HG03045 (cell line): Measurements from ENCODE around the gene ZIC1.

Source experiments
- ATAC-seq: cut with Tn5 transposase; IDR thresholded peaks from one replicate; pipeline ENCODE4 v1.9.1; 2021; ENCODE audit warnings: mild to moderate bottlenecking, moderate library complexity; ENCODE audit not compliant: unreplicated experiment

The ZIC1 gene

DNA sequence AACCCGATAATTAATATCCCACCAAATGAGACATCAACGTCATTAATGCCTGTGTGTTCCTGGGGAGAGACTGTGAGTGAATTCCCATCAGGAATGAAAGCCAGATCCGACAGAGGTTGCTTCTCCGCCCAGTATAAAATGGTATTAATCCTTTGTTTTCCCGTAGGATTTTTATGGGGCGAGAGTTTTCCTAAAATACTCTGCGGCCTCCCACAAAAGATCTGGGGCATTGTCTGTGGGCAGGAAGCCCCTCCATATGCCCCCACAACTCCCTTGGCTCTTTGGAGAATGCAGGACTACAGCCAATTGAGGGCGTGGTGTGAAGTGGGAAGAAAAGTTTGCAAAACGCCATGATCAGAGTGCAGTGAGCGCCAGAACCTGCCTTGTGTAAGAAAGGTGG is 29.5 kb upstream of the ZIC1 start:
- ATAC-seq = no peak

GRCh38 chr3:147380387-147380951 is 28.7 kb upstream of the ZIC1 start:
- no peak for ATAC-seq

DNA sequence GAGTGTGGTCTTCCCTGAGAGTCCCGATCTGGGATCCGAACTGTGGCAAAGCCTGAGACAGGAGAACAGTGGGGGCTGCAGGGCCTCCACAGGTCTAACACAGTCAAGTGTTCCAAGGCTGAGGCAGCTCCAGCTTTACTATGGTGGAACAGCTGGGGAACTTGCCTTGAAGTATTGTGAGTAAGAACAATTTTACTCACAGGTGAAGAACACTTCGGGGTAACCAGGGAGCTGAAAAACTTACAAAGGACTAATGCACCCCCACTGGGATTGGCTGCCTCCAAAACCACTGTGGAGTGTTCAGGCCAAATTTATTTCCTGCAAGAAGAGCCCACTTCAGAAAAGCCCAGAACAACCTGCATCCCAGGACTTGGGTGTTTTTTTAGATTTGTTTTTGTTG is 28.2 kb upstream of the ZIC1 start:
- no peak for ATAC-seq

GRCh38 chr3:147381596-147381995 is 27.6 kb upstream of the ZIC1 start:
- ATAC-seq = no peak

- no peak for ATAC-seq
Measured at GRCh38 chr3:147383617-147384016, 25.5 kb upstream of the ZIC1 start.

DNA sequence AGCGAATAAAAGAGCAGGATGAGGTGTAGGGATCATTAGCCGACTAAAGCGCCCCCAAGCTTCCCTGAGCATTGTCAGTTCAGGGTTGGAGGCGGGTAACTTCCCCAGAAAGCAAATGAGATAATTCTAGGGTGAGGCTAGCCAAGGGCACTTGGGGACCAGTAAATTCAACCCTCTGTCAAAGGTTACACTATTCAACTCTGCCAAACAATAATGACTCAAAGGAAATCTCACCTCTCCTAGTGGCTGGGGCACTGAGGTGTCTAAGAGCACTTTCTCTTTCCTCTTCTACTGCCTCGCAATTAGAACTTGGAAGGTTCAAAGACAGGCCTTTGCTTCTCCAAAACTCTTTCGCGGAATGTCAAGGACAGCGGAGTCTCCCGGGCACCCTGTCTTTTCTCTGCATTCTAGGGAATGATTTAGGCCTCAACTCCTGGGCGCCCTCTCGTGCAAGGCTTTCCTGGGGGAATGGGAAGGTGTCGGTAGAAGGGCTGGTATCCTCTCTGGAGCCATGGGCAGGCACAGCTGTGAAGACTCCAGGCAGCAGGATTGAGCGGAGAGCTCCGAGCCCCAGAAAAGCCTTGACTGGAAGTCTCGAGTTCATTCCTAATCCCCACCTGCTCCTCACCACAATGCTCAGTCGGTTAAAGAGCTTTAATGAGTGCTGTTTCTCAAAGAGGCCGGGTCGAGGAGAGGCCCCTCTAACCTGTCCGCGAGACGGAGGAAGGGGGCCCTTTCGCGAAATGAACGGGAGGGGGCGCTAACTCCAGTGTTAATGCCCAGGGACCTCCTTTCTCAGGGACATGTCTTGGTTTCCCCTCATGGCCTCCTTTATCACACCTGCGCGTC is 24.7 kb upstream of the ZIC1 start:
- no peak for ATAC-seq

- no peak for ATAC-seq
Measured at GRCh38 chr3:147385059-147386012, 23.8 kb upstream of the ZIC1 start.

- ATAC-seq = no peak
Measured at GRCh38 chr3:147387291-147387884, 21.8 kb upstream of the ZIC1 start.

DNA sequence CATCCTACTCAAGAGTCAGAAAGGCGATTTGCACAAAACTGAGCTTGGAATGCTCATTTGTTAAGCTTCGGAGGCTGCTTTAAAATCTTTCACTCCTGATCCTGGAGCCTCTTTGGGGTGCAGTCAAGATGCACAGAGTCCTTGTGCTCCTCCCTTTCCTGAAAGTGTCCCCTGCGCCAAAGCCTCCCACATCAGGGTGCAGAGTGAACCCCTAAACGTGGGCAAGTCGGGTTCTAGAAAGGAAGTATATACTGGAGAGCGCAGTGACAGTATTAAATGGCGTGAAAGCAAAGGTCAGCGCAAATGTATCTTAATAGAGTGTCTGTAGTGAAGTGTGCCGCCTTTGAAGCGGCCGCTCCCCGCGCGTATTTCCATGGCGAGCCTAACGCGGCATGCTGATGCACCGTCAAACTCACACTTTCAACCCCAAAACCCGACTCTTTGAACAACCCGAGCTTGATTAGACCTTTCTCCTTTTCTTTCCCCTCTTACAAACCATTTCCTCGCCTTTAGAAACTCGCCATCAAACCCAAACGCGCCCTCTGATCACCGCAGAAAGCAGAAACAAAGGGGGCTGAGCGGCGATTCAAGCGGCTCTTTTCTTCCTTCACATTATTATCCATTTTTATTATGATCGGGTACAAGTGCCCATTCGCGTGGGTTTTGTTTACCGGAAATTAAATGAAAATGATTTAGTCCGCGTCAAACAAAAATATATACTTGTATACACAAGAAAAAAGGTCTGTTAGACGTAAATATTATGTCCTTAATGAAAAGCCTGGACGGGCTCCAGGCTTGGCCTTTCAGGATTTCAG is 21.1 kb upstream of the ZIC1 start:
- ATAC-seq = no peak

- ATAC-seq = no peak
Measured at GRCh38 chr3:147388700-147389580, 20.2 kb upstream of the ZIC1 start.

GRCh38 chr3:147389717-147390116 is 19.4 kb upstream of the ZIC1 start:
- no peak for ATAC-seq

DNA sequence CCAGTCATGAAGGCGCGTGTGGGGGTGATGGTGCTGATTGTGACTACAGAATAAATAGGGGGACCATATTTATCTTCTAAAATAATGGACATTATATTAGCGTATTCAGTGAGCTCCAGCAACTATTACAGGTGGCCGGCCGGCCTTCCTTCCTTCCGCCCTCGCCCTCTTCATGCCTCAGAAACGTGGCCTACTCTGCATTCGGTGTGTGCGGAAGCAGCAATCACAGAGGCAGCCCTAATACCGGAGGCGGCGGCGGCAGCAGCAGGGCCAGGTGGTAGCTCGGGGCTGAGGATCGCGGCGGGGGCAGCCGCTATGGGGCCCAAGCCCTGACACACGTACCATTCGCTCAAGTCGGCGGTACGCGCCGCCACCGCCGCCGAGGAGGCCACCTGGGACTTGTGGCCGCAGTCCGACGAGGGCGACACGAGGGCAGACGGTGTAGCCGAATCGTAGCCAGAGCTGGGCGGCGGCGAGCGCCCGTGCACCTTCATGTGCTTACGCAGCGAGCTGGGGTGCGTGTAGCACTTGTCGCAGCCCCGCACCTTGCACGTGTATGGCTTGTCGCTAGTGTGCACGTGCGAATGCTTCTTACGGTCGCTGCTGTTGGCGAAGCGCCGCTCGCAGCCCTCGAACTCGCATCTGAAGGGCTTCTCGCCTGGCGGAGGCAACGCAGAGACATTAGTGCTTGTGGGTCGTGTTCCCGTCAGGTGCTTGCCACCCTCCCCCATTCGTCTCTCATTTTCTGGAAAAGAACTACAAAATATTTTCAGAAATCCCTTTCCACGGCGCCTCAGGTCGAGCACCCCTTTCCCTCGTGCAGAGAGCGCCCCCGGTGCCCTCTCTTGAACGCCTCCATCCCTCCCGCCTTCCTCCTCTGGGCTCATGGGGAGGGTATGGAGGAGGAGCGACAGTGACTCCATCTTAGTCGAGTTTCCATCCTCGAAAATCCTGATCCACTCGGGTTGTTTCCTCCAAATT is 18.3 kb upstream of the ZIC1 start:
- no peak for ATAC-seq

DNA sequence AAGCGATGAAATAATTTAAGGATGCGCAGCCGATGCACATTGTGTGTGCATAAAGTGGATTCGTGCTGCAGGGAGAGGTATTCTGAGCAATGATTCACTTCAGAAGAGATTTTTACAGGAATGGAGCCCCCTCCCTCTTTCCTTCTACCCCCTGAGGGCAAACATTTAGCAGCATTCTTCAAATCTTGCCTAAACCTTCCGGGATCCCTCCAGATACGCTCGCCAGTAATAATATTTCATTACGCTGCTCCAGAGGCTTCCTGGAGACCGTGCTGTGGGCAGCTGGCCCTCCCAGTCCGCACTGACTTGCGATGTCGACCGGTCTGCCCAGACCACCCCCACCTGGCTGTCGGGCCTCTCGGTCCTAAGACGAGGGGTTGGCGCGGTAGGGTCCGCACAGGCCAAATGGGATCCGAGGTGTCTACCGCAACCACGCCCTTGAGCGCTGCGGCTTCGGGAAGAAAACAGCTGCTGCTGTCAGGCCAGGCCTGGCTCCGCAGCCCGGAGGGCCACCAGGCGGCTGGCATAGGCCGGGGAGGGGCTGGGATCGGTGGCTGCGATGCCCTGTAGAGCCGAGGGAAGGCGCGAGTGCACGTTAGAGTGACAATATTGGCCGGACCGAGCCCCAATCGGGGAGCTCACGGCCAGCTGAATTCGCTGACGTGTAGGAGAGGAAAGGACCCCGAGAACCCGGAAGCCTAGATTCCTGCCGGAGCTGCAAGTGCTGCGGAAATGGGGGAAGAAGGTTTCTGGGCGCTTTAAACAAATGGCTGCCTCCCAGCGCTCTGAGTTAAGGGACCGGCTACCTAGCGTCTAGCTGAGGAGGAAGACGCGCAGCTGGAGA is 17.2 kb upstream of the ZIC1 start:
- ATAC-seq = no peak

- ATAC-seq = no peak
Measured at GRCh38 chr3:147392625-147392946, 16.6 kb upstream of the ZIC1 start.

DNA sequence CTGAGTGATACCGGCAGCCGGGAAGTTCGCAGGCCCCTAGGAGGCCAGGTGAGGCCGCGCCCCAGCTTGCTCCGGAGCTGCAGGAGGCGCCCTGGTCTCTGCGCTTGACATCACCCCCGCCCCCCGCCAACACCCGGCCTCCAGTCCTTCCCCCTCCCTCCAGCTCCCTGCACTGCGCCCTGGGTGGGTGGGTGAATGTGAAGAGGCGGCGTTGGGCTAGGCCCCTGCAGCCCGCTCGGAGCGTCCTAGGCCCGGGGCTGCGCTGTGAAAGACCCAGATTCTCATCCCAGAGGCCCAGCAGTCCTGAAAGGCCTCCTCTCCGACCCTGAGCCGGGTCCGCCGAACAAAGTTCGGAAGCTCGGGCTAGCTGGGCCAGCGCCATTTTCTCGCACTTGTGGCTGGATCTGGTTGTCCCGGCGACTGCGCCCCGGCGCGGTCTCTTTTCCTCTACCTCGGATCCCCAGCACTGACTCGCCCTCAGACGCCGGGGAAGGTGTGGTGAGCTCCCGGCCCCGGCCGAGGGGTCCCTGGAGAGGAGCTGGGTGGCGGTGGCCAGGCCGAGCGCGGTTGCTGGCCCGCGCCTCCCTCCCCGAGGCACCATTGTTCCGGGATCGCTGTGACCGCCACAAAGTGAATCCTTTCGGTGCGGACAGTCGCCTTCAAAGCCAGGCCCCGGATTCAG is 15.8 kb upstream of the ZIC1 start:
- ATAC-seq = no peak

DNA sequence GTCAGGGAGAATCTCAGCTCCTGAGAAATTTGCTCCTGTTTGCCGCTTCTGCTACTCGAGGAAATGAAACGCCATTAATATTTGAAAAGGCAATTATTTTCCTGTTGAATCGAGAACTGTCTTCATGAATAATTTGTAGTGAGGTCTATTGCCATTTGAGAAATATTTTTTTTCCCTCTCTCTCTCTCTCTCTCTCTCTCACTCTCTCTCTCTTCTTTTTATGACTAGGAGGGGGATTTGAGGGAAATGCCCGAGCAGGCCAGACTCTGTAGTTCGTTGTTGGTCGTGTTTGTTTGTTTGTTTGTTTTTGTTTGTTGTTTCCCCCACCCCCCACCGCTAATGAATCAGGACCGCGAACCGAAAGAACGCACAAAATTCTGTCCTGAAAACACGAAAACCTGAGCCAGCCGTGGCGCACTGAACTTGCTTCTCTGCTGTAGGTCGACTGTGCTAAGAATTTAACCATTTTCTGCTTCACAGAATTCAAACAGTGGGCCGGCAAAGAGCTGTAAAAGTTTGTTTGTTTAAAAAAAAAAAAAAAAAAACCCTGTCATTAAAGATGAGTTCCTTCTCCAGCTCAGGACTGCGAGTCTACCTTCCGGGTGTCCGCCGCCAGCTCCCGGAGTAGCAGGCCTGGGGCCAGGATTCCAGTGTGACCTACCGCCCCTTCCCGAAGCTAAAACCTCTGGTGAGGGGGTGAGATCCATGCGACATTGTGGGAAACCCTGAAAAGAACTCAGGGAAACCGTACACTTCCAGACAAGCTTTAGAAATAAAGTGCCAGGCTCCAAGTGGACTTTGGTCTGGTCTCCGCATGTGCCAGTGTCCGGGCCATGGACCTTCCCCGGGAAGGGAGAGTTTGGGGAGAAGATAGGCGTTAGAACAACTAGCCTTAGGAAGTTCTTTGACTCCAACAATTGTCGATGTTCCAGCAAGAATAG is 15.0 kb upstream of the ZIC1 start:
- ATAC-seq = no peak
